Mesothelial cell of epicardium (in vitro differentiated cells): ENCODE results near the gene POLA2. TPM values are rescaled to one million over a fixed set of nuclear protein-coding genes. Genes with fewer than 3 reads are reported as not detected.
"Not testable (repeated sequence)": the region's sequence is repeated elsewhere in the genome, so short reads cannot be mapped to it uniquely, and the experiment has no call there.

Experiments used
- DNase-seq, 2 experiments: peaks; one replicate each; pipeline ENCODE4 v3.0.0; 2021; ENCODE audit warnings: low spot score in 2 of 2; ENCODE audit not compliant: unreplicated experiment in 2 of 2
- H3K27ac Mint-ChIP-seq: 2 replicates; pipeline ENCODE4 v1.8.0; 2021; ENCODE audit warnings: mixed read lengths
- H3K27me3 Mint-ChIP-seq: 2 replicates; pipeline ENCODE4 v1.8.0; 2021; ENCODE audit warnings: low read depth, mixed read lengths
- H3K36me3 Mint-ChIP-seq: 2 replicates; pipeline ENCODE4 v1.8.0; 2021; ENCODE audit warnings: mixed read lengths
- H3K4me1 Mint-ChIP-seq: 2 replicates; pipeline ENCODE4 v1.8.0; 2021; ENCODE audit warnings: mixed read lengths
- H3K4me3 Mint-ChIP-seq: 2 replicates; pipeline ENCODE4 v1.8.0; 2021; ENCODE audit warnings: mild to moderate bottlenecking, moderate library complexity, mixed read lengths
- H3K9me3 Mint-ChIP-seq: 2 replicates; pipeline ENCODE4 v1.8.0; 2021; ENCODE audit warnings: mixed read lengths
- CTCF ChIP-seq: fragments of 200-600 bp; sonication (generic); IDR thresholded peaks from one replicate; pipeline ENCODE4 v1.5.0; 2021; ENCODE audit warnings: antibody characterized with exemption; ENCODE audit not compliant: unreplicated experiment
- total RNA-seq: library from RNA; stranded (reverse); gene quantifications from 3 replicates; pipeline ENCODE4 v1.2.1, GENCODE V29; 2021

POLA2 gene
- total RNA-seq, 1 donor from 2014 or later: 16.1 TPM

- no peak for DNase-seq
- no peaks in the 10 kb centered on the region for H3K9me3 Mint-ChIP-seq
Observed at GRCh38 chr11:65260756-65261590, 789 bp upstream of the POLA2 start.

GRCh38 chr11:65262381-65262680 is 569 bp downstream of the POLA2 start:
- Mint-ChIP-seq H3K36me3 (peaks cover 5% of the 10 kb centered on the region), H3K27ac (peak overlapping the region; percentile 83), H3K4me1 (peaks cover 16% of the 10 kb centered on the region), H3K4me3 (peak overlapping the region; percentile 67), H3K9me3 (no peaks in the 10 kb centered on the region), H3K27me3 (no peaks in the 10 kb centered on the region)
- no peak for TF ChIP-seq CTCF
- DNase-seq: no peak

More at GRCh38 chr11:65260756-65261590, 789 bp upstream of the POLA2 start:
- H3K4me3 Mint-ChIP-seq: peak overlapping the region; percentile 67
- no peak for TF ChIP-seq CTCF
- H3K27me3 Mint-ChIP-seq: no peaks in the 10 kb centered on the region
- peak overlapping the region; percentile 83 for H3K27ac Mint-ChIP-seq
- peaks cover 4% of the 10 kb centered on the region for H3K36me3 Mint-ChIP-seq
- H3K4me1 Mint-ChIP-seq: peaks cover 16% of the 10 kb centered on the region

GRCh38 chr11:65262776-65263175 is 1.0 kb downstream of the POLA2 start:
- Mint-ChIP-seq H3K27me3 (no peaks in the 10 kb centered on the region), H3K4me3 (peak overlapping the region; percentile 67), H3K36me3 (peaks cover 5% of the 10 kb centered on the region), H3K9me3 (no peaks in the 10 kb centered on the region), H3K4me1 (peaks cover 16% of the 10 kb centered on the region), H3K27ac (peak overlapping the region; percentile 83)
- DNase-seq: no peak
- TF ChIP-seq CTCF: no peak

- not testable (repeated sequence) for H3K36me3 Mint-ChIP-seq, H3K27ac Mint-ChIP-seq, DNase-seq, H3K27me3 Mint-ChIP-seq, H3K9me3 Mint-ChIP-seq
- Mint-ChIP-seq H3K4me3 (peak overlapping the region; percentile 5), H3K4me1 (peaks cover 16% of the 10 kb centered on the region)
Observed at GRCh38 chr11:65264747-65265146, 3.0 kb downstream of the POLA2 start.

GRCh38 chr11:65266210-65266609 is 4.4 kb downstream of the POLA2 start:
- Mint-ChIP-seq H3K9me3 (no peaks in the 10 kb centered on the region), H3K27ac (no peak overlapping the region), H3K4me3 (no peak overlapping the region), H3K4me1 (peaks cover 14% of the 10 kb centered on the region), H3K27me3 (no peaks in the 10 kb centered on the region), H3K36me3 (peaks cover 15% of the 10 kb centered on the region)
- no peak for DNase-seq
- TF ChIP-seq CTCF: no peak

GRCh38 chr11:65274735-65275682 is 13.2 kb downstream of the POLA2 start:
- H3K27me3 Mint-ChIP-seq: no peaks in the 10 kb centered on the region
- H3K9me3 Mint-ChIP-seq: no peaks in the 10 kb centered on the region
- peak; percentile 73 for TF ChIP-seq CTCF
- no peak overlapping the region for H3K4me3 Mint-ChIP-seq
- peak overlapping the region; percentile 62 for H3K27ac Mint-ChIP-seq
- peak; percentile 47 to 75 for DNase-seq
- H3K36me3 Mint-ChIP-seq: peaks cover 10% of the 10 kb centered on the region
- H3K4me1 Mint-ChIP-seq: peaks cover 35% of the 10 kb centered on the region
